H9 (cell line): ENCODE results near the gene ANP32B. TPM values are rescaled to one million over a fixed set of nuclear protein-coding genes. Genes with fewer than 3 reads are reported as not detected.

ENCODE experiments used
- DNase-seq: peaks from one replicate; pipeline ENCODE4 v3.0.0-alpha.2; 2017
- H2AFZ ChIP-seq: one replicate; pipeline ENCODE4 v1.6.1; 2013; ENCODE audit warnings: mild to moderate bottlenecking, low read length, control low read depth, moderate library complexity
- H2AK5ac ChIP-seq: 2 replicates; pipeline ENCODE4 v1.6.1; 2013; ENCODE audit warnings: low read length, control low read depth, mixed read lengths; ENCODE audit not compliant: insufficient read length
- H2BK120ac ChIP-seq: one replicate; pipeline ENCODE4 v1.6.1; 2013; ENCODE audit warnings: low read depth, mild to moderate bottlenecking, low read length, control low read depth, inconsistent platforms; ENCODE audit not compliant: poor library complexity, severe bottlenecking
- H2BK12ac ChIP-seq: 2 replicates; pipeline ENCODE4 v1.6.1; 2013; ENCODE audit warnings: low read length, control low read depth, mixed read lengths, low read depth; ENCODE audit not compliant: insufficient read length
- H2BK15ac ChIP-seq: 2 replicates; pipeline ENCODE4 v1.6.1; 2013; ENCODE audit warnings: low read depth, low read length, control low read depth
- H2BK20ac ChIP-seq: one replicate; pipeline ENCODE4 v1.6.1; 2013; ENCODE audit warnings: low read depth, mild to moderate bottlenecking, low read length, control low read depth, inconsistent platforms; ENCODE audit not compliant: poor library complexity, severe bottlenecking
- H2BK5ac ChIP-seq: 2 replicates; pipeline ENCODE4 v1.6.1; 2013; ENCODE audit warnings: low read length, control low read depth, mixed read lengths; ENCODE audit not compliant: insufficient read length
- H3K14ac ChIP-seq: 2 replicates; pipeline ENCODE4 v1.6.1; 2013; ENCODE audit warnings: low read length, control low read depth; ENCODE audit not compliant: insufficient read depth
- H3K18ac ChIP-seq: 2 replicates; pipeline ENCODE4 v1.6.1; 2013; ENCODE audit warnings: low read depth, mild to moderate bottlenecking, mixed read lengths, low read length, control low read depth; ENCODE audit not compliant: insufficient read length
- H3K23ac ChIP-seq: 2 replicates; pipeline ENCODE4 v1.6.1; 2013; ENCODE audit warnings: low read length, control low read depth, mixed read lengths, low read depth; ENCODE audit not compliant: insufficient read length
- H3K23me2 ChIP-seq: 2 replicates; pipeline ENCODE4 v1.6.1; 2013; ENCODE audit warnings: low read depth, mild to moderate bottlenecking, mixed read lengths, low read length, control low read depth; ENCODE audit not compliant: insufficient read length, poor library complexity, severe bottlenecking
- H3K27ac ChIP-seq: 2 replicates; pipeline ENCODE4 v1.5.1; 2013; ENCODE audit warnings: low read length, control low read depth, mixed read lengths, low read depth; ENCODE audit not compliant: insufficient read length
- H3K27me3 ChIP-seq: 2 replicates; pipeline ENCODE4 v1.6.1; 2013; ENCODE audit warnings: low read length, control low read depth, inconsistent platforms; ENCODE audit not compliant: insufficient read depth
- H3K4ac ChIP-seq: 2 replicates; pipeline ENCODE4 v1.6.1; 2013; ENCODE audit warnings: low read depth, mild to moderate bottlenecking, control low read depth, inconsistent platforms, low read length, moderate library complexity
- H3K4me1 ChIP-seq: 2 replicates; pipeline ENCODE4 v1.6.1; 2013; ENCODE audit warnings: low read length, control low read depth, inconsistent platforms; ENCODE audit not compliant: insufficient read depth
- H3K4me2 ChIP-seq: 2 replicates; pipeline ENCODE4 v1.6.1; 2013; ENCODE audit warnings: low read length, control low read depth, mixed read lengths; ENCODE audit not compliant: insufficient read length, insufficient read depth
- H3K56ac ChIP-seq: 2 replicates; pipeline ENCODE4 v1.6.1; 2013; ENCODE audit warnings: low read depth, mild to moderate bottlenecking, mixed read lengths, low read length, control low read depth; ENCODE audit not compliant: insufficient read length
- H3K79me1 ChIP-seq: 2 replicates; pipeline ENCODE4 v1.6.1; 2013; ENCODE audit warnings: low read depth, mild to moderate bottlenecking, moderate library complexity, low read length, control low read depth, inconsistent platforms; ENCODE audit not compliant: insufficient read depth, poor library complexity, severe bottlenecking
- H3K79me2 ChIP-seq: 2 replicates; pipeline ENCODE4 v1.6.1; 2013; ENCODE audit warnings: low read length, control low read depth, inconsistent platforms; ENCODE audit not compliant: insufficient read depth
- H3K9ac ChIP-seq: 2 replicates; pipeline ENCODE4 v1.6.1; 2013; ENCODE audit warnings: low read length, control low read depth, mixed read lengths; ENCODE audit not compliant: insufficient read length; ENCODE audit errors: extremely low read depth
- H3K9me3 ChIP-seq: one replicate; pipeline ENCODE4 v1.6.1; 2013; ENCODE audit warnings: low read depth, low read length, inconsistent platforms; ENCODE audit not compliant: control insufficient read depth
- H3T11ph ChIP-seq: one replicate; pipeline ENCODE4 v1.6.1; 2013; ENCODE audit warnings: mild to moderate bottlenecking, low read length, control low read depth, inconsistent platforms
- H4K20me1 ChIP-seq: one replicate; pipeline ENCODE4 v1.6.1; 2013; ENCODE audit not compliant: control insufficient read depth, insufficient read length, insufficient read depth
- H4K5ac ChIP-seq: 2 replicates; pipeline ENCODE4 v1.6.1; 2013; ENCODE audit warnings: low read depth, mild to moderate bottlenecking, mixed read lengths, low read length, control low read depth; ENCODE audit not compliant: insufficient read length
- H4K8ac ChIP-seq: replicated peaks from 2 replicates; pipeline ENCODE4 v1.6.1; 2013; ENCODE audit warnings: low read length, control low read depth, mixed read lengths, low read depth; ENCODE audit not compliant: insufficient read length
- H4K91ac ChIP-seq: 2 replicates; pipeline ENCODE4 v1.6.1; 2013; ENCODE audit warnings: low read depth, mild to moderate bottlenecking, moderate library complexity, mixed read lengths, low read length, control low read depth; ENCODE audit not compliant: insufficient read length
- H3K27ac Mint-ChIP-seq, 3 experiments: 2 replicates in 2 of 3; 3 replicates in 1 of 3; pipeline ENCODE4 v1.8.0; 2020 to 2021; ENCODE audit warnings: mixed read lengths in 3 of 3, mild to moderate bottlenecking in 1 of 3, moderate library complexity in 1 of 3
- H3K27me3 Mint-ChIP-seq: 2 replicates; pipeline ENCODE4 v1.8.0; 2021; ENCODE audit warnings: low read depth, mild to moderate bottlenecking, moderate library complexity, mixed read lengths
- H3K36me3 Mint-ChIP-seq, 3 experiments: 2 replicates in 2 of 3; 3 replicates in 1 of 3; pipeline ENCODE4 v1.8.0; 2020 to 2021; ENCODE audit warnings: low read depth in 3 of 3, mixed read lengths in 3 of 3; ENCODE audit not compliant: insufficient read depth in 1 of 3
- H3K4me1 Mint-ChIP-seq, 2 experiments: 2 replicates each; pipeline ENCODE4 v1.8.0; 2020; ENCODE audit warnings: mixed read lengths in 2 of 2
- H3K4me3 Mint-ChIP-seq, 2 experiments: 2 replicates in 1 of 2; 3 replicates in 1 of 2; pipeline ENCODE4 v1.8.0; 2020 to 2021; ENCODE audit warnings: mild to moderate bottlenecking in 2 of 2, mixed read lengths in 2 of 2, moderate library complexity in 1 of 2
- H3K9me3 Mint-ChIP-seq, 2 experiments: 2 replicates in 1 of 2; 3 replicates in 1 of 2; pipeline ENCODE4 v1.8.0; 2020; ENCODE audit warnings: mild to moderate bottlenecking in 2 of 2, mixed read lengths in 2 of 2, moderate library complexity in 1 of 2
- CTCF ChIP-seq: fragments of 200-600 bp; sonication (generic); conservative IDR thresholded peaks from 3 replicates; pipeline ENCODE4 v1.8.0; 2021; ENCODE audit warnings: antibody characterized with exemption, mild to moderate bottlenecking
- WGBS: extraction: QIAGEN DNeasy Blood & Tissue Kit; methylation state at CpG from one replicate; pipeline ENCODE4 v1.1.7; 2013; ENCODE audit warnings: missing lambda C conversion rate, low lambda C conversion rate, mixed read lengths; ENCODE audit not compliant: insufficient read length; ENCODE audit errors: extremely low coverage; 5-methylcytosine and 5-hydroxymethylcytosine counted together
- total RNA-seq: library from RNA; stranded (reverse); gene quantifications from 2 replicates; pipeline ENCODE4 v1.2.1, GENCODE V29; 2021

The ANP32B gene
- total RNA-seq, 1 experiment from 2014 or later, result 91.6 TPM

DNA sequence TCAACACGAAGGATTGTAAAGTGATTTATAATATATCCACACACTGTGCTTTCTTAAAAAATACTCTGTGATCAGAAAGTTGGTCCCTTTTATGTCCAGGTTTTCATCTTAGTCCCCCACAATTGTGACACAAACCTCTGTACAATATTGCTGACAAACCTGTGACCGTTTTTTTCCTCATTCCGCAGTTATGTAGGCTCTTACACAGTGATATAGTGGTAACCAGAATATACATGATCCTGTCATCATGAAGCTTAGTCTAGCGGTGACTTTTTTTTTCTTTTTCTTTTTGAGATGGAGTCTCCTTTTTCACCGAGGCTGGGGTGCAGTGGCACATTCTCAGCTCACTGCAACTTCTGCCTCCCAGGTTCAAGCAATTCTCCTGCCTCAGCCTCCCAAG lies 8.7 kb downstream of the ANP32B start:
- no peaks in the 10 kb centered on the region for H4K20me1 ChIP-seq
- H3T11ph ChIP-seq, result no peak overlapping the region
- no peak overlapping the region for H3K56ac ChIP-seq
- H3K4me2 ChIP-seq, result no peak overlapping the region
- no peaks in the 10 kb centered on the region; the same call in 1 of the 2 replicates for H3K4me1 ChIP-seq
- peaks cover 11% of the 10 kb centered on the region for H3K79me1 ChIP-seq
- DNase-seq, result no peak
- no peak overlapping the region for H2BK5ac ChIP-seq
- H3K18ac ChIP-seq, result no peak overlapping the region
- no peak overlapping the region for H3K9ac ChIP-seq
- no peak for TF ChIP-seq CTCF
- Mint-ChIP-seq H3K4me1 (peaks cover 0 to 16% of the 10 kb centered on the region in 2 experiments; a peak in 2 of 4 replicates), H3K9me3 (no peaks in the 10 kb centered on the region), H3K27me3 (peaks cover 27% of the 10 kb centered on the region), H3K27ac (no peak overlapping the region), H3K36me3 (peaks cover 3 to 14% (median 6%) of the 10 kb centered on the region in 3 experiments; a peak in 4 of 7 replicates), H3K4me3 (no peak overlapping the region)
- H3K23me2 ChIP-seq, result no peaks in the 10 kb centered on the region
- H2BK15ac ChIP-seq, result no peak overlapping the region
- H3K27me3 ChIP-seq, result no peaks in the 10 kb centered on the region
- WGBS, result no CpG with 5 or more reads among the region's 5 CpGs
- no peak overlapping the region for H4K5ac ChIP-seq
- H3K9me3 ChIP-seq, result no peaks in the 10 kb centered on the region
- H3K79me2 ChIP-seq, result peaks cover 2% of the 10 kb centered on the region; the same call in 1 of the 2 replicates
- H3K23ac ChIP-seq, result no peak overlapping the region
- no peak overlapping the region for H4K91ac ChIP-seq
- H4K8ac ChIP-seq, result no peak overlapping the region
- H2BK20ac ChIP-seq, result no peak overlapping the region
- no peak overlapping the region for H2BK120ac ChIP-seq
- H2AFZ ChIP-seq, result no peak overlapping the region
- no peak overlapping the region for H2BK12ac ChIP-seq
- no peak overlapping the region for H3K14ac ChIP-seq
- no peak overlapping the region for H3K4ac ChIP-seq
- H3K27ac ChIP-seq, result no peak overlapping the region
- H2AK5ac ChIP-seq, result no peak overlapping the region
